Caco-2 (cell line): ENCODE results near the gene LSM14B. TPM values are rescaled to one million over a fixed set of nuclear protein-coding genes. Genes with fewer than 3 reads are reported as not detected.

Source experiments
- BruUV-seq: library from RNA; stranded (reverse); fragments of 400-500 nt; replicated peaks from 2 replicates; lab custom pipeline; 2021; lab: Mats Ljungman, UMichigan
- CTCF ChIA-PET: fragments of 300-600 bp; sonication (Branson Sonifier 250); formaldehyde crosslinking; loops from one replicate; lab custom pipeline; 2022; ENCODE audit warnings: antibody characterized with exemption; lab: Charles Lee
- POLR2A ChIA-PET: fragments of 300-600 bp; sonication (Branson Sonifier 250); formaldehyde crosslinking; loops from one replicate; lab custom pipeline; 2022; ENCODE audit warnings: antibody characterized with exemption; lab: Charles Lee
- DNase-seq, 2 experiments: peaks; one replicate each; pipeline versions ENCODE4 v3.0.0 to v3.0.0-alpha.2; 2020 to 2022
- H3K27me3 ChIP-seq: replicated peaks from 2 replicates; pipeline ENCODE4 v1.6.0; 2011; ENCODE audit warnings: low read length; ENCODE audit not compliant: control insufficient read depth, insufficient read depth
- H3K36me3 ChIP-seq: 2 replicates; pipeline ENCODE4 v1.5.1; 2011; ENCODE audit warnings: low read length; ENCODE audit not compliant: control insufficient read depth, insufficient read depth
- H3K4me1 ChIP-seq: fragments of 250-450 bp; sonication (Bioruptor Pico); 2 replicates; pipeline ENCODE4 v1.5.1; 2020; ENCODE audit warnings: mild to moderate bottlenecking
- H3K4me3 ChIP-seq: 2 replicates; pipeline ENCODE4 v1.5.1; 2011; ENCODE audit warnings: low read depth, mild to moderate bottlenecking, control low read depth, low read length
- H3K9me3 ChIP-seq: fragments of 250-450 bp; sonication (Bioruptor Pico); 2 replicates; pipeline ENCODE4 v1.5.1; 2020; ENCODE audit warnings: mild to moderate bottlenecking, moderate library complexity
- H3K27ac Mint-ChIP-seq: one replicate; pipeline ENCODE4 v1.8.0; 2022; ENCODE audit warnings: mixed read lengths; ENCODE audit not compliant: unreplicated experiment
- H3K27me3 Mint-ChIP-seq: one replicate; pipeline ENCODE4 v1.8.0; 2022; ENCODE audit warnings: mixed read lengths; ENCODE audit not compliant: insufficient read depth, unreplicated experiment
- H3K36me3 Mint-ChIP-seq: one replicate; pipeline ENCODE4 v1.8.0; 2022; ENCODE audit warnings: mild to moderate bottlenecking, mixed read lengths; ENCODE audit not compliant: insufficient read depth, unreplicated experiment
- H3K4me1 Mint-ChIP-seq: one replicate; pipeline ENCODE4 v1.8.0; 2022; ENCODE audit warnings: low read depth, mixed read lengths; ENCODE audit not compliant: unreplicated experiment
- H3K4me3 Mint-ChIP-seq: one replicate; pipeline ENCODE4 v1.8.0; 2022; ENCODE audit warnings: mild to moderate bottlenecking, moderate library complexity, mixed read lengths; ENCODE audit not compliant: unreplicated experiment
- H3K9me3 Mint-ChIP-seq: one replicate; pipeline ENCODE4 v1.8.0; 2022; ENCODE audit warnings: mixed read lengths; ENCODE audit not compliant: unreplicated experiment
- intact Hi-C: fragments of 100-400 bp; cut with micrococcal nuclease; formaldehyde crosslinking; loops from one replicate; pipeline ENCODE4 v1.10.0; 2022; ENCODE audit not compliant: unreplicated experiment
- total RNA-seq: library from RNA; stranded (reverse); gene quantifications from 2 replicates; pipeline ENCODE4 v1.2.3, GENCODE V29; 2022
- TF ChIP-seq, protein P1 (sequence below), 2 experiments: fragments of 200-600 bp in 1 of 2; IDR thresholded peaks; 1 replicate in 1 of 2; 2 replicates in 1 of 2; pipeline versions ENCODE4 v1.5.1 to v1.8.0; 2011 to 2022; ENCODE audit warnings: antibody characterized with exemption in 1 of 2, control low read depth in 1 of 2, inconsistent platforms in 1 of 2, low read depth in 1 of 2, low read length in 1 of 2, mild to moderate bottlenecking in 1 of 2, moderate library complexity in 1 of 2; ENCODE audit not compliant: insufficient read depth in 1 of 2, severe bottlenecking in 1 of 2, unreplicated experiment in 1 of 2

LSM14B gene
- total RNA-seq, 1 experiment from 2014 or later = 154 TPM

DNA sequence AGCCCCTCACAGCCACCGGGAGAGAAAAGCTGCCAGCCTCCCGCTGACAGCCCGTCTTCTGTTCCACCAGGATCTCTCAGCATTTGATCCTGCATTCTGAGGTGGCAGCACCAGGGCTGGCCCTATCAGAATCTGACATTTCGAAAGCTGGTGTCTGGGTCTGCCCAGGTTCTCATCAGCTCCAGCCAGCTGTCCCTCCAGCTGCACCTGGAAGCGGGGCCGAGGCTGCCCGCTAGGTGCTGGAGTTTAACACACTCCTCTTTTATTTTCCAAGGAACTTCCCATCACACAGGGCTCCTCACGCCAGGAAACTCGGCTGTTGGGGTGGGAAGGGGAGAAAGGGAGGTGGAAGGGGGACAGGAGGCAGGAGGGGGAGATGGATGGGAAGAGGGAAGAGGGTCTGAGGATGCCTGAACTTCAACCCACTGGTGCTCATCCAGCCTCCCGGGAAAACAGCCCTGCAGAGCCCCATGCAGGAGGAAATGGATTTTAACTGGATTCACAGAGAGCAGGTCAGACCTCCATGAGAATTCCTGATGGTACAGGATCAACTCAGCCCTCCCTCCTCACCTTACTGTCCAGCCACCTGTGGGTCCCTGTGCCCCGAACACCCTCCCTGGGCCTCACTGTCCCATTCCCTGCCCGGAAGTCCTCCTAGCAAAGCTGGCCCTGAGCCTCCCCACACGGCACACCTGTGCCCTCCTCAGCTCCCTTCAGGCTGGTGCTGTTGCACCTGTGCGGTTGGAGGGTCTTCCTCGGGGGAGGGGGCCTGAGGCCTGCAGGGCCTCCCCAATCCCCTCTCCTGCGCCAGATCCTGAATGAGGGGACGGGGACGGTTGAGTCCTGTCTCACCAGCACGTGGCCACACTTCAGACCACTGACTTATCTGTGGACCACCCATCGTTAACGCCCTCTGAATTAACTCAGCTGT, 3.9 kb upstream of the LSM14B start:
- POLR2A ChIA-PET = no interaction called here
- no TSS peak for BruUV-seq
- H3K9me3 ChIP-seq = peaks cover 14% of the 10 kb centered on the region

DNA sequence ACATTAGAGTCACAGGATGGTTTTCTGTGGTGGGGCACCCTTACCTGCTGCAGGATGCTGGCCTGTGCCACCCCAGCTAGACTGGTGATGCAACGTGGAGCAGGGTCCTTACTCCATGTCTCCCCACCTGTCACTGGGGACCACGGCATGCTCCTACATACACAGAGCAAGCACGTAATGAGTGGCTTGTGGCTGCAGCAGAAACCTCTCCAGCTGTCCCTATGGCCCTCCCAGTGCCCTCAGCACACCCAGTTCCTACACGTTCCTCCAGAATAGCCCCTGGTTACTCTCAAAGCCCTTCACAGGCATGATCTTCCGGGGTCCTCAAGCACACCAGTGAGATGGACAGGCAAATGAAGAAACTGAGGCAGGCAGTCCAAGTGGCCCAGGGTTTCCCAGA, 3.2 kb upstream of the LSM14B start:
- H3K36me3 ChIP-seq = 0 out of 2 replicates have a peak, but pooled peaks cover 3% of the 10 kb centered on the region
- Mint-ChIP-seq H3K4me3 (no peak overlapping the region), H3K4me1 (peaks cover 23% of the 10 kb centered on the region), H3K27me3 (peaks cover 12% of the 10 kb centered on the region), H3K27ac (no peak overlapping the region), H3K9me3 (no peaks in the 10 kb centered on the region), H3K36me3 (peaks cover 9% of the 10 kb centered on the region)
- H3K4me3 ChIP-seq = no peak overlapping the region
- intact Hi-C loops = no loop called here
- ChIA-PET POLR2A (interaction anchor here (0.5 to 1.1 kb wide), 2 partner anchors 52 to 70 kb away, joined by 4 to 5 read pairs; no protein-coding TSS in a partner anchor), CTCF (interaction anchor here (1.8 kb wide), 1 partner anchor 108 kb away, joined by 7 read pairs; no protein-coding TSS in a partner anchor)
- no peak for DNase-seq
- TF ChIP-seq, protein P1, sequence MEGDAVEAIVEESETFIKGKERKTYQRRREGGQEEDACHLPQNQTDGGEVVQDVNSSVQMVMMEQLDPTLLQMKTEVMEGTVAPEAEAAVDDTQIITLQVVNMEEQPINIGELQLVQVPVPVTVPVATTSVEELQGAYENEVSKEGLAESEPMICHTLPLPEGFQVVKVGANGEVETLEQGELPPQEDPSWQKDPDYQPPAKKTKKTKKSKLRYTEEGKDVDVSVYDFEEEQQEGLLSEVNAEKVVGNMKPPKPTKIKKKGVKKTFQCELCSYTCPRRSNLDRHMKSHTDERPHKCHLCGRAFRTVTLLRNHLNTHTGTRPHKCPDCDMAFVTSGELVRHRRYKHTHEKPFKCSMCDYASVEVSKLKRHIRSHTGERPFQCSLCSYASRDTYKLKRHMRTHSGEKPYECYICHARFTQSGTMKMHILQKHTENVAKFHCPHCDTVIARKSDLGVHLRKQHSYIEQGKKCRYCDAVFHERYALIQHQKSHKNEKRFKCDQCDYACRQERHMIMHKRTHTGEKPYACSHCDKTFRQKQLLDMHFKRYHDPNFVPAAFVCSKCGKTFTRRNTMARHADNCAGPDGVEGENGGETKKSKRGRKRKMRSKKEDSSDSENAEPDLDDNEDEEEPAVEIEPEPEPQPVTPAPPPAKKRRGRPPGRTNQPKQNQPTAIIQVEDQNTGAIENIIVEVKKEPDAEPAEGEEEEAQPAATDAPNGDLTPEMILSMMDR (IDR thresholded peaks at IDR 0.05; ENCODE audit: insufficient read depth in 1 of 2, low read depth in 1 of 2, low read length in 1 of 2, severe bottlenecking in 1 of 2, unreplicated experiment in 1 of 2) = no peak
- peaks cover 17% of the 10 kb centered on the region for H3K4me1 ChIP-seq
- H3K27me3 ChIP-seq = no peaks in the 10 kb centered on the region
- no TSS peak for BruUV-seq
- H3K9me3 ChIP-seq = peaks cover 8% of the 10 kb centered on the region; the same call in 1 of the 2 replicates

More for the DNA sequence above, 3.9 kb upstream of the LSM14B start:
- no peak overlapping the region for H3K4me3 Mint-ChIP-seq
- CTCF ChIA-PET = interaction anchor here (0.6 to 1.8 kb wide), 2 partner anchors 107 to 1910 kb away, joined by 3 to 7 read pairs; no protein-coding TSS in a partner anchor
- H3K9me3 Mint-ChIP-seq = no peaks in the 10 kb centered on the region
- H3K36me3 ChIP-seq = no peaks in the 10 kb centered on the region
- no peaks in the 10 kb centered on the region for H3K27me3 ChIP-seq
- intact Hi-C loops = no loop called here
- peaks cover 10% of the 10 kb centered on the region for H3K4me1 ChIP-seq
- DNase-seq = no peak
- H3K27me3 Mint-ChIP-seq = peaks cover 12% of the 10 kb centered on the region
- H3K27ac Mint-ChIP-seq = no peak overlapping the region
- TF ChIP-seq, protein P1 (IDR thresholded peaks at IDR 0.05; ENCODE audit: insufficient read depth in 1 of 2, low read depth in 1 of 2, low read length in 1 of 2, severe bottlenecking in 1 of 2, unreplicated experiment in 1 of 2) = no peak
- no peak overlapping the region for H3K4me3 ChIP-seq
- peaks cover 15% of the 10 kb centered on the region for H3K4me1 Mint-ChIP-seq
- H3K36me3 Mint-ChIP-seq = peaks cover 7% of the 10 kb centered on the region
